Calu3 (cell line): ENCODE measurements around the gene CYP46A1. TPM values are rescaled to one million over a fixed set of nuclear protein-coding genes. Genes with fewer than 3 reads are reported as not detected.

Experiments
- BruUV-seq: library from RNA; stranded (reverse); fragments of 400-500 nt; replicated peaks from 2 replicates; lab custom pipeline; 2021; lab: Mats Ljungman, UMichigan
- CTCF ChIA-PET: fragments of 300-600 bp; sonication (Branson Sonifier 250); formaldehyde crosslinking; loops from one replicate; lab custom pipeline; 2022; ENCODE audit warnings: antibody characterized with exemption; lab: Charles Lee
- DNase-seq: peaks from one replicate; pipeline ENCODE4 v3.0.0; 2022
- H3K27ac Mint-ChIP-seq: one replicate; pipeline ENCODE4 v1.8.0; 2022; ENCODE audit warnings: mixed read lengths; ENCODE audit not compliant: unreplicated experiment
- H3K27me3 Mint-ChIP-seq: one replicate; pipeline ENCODE4 v1.8.0; 2022; ENCODE audit warnings: mixed read lengths; ENCODE audit not compliant: unreplicated experiment
- H3K36me3 Mint-ChIP-seq: one replicate; pipeline ENCODE4 v1.8.0; 2022; ENCODE audit warnings: mild to moderate bottlenecking, moderate library complexity, mixed read lengths; ENCODE audit not compliant: insufficient read depth, unreplicated experiment
- H3K4me1 Mint-ChIP-seq: one replicate; pipeline ENCODE4 v1.8.0; 2022; ENCODE audit warnings: mild to moderate bottlenecking, low read depth, mixed read lengths; ENCODE audit not compliant: unreplicated experiment
- H3K4me3 Mint-ChIP-seq: one replicate; pipeline ENCODE4 v1.8.0; 2022; ENCODE audit warnings: mild to moderate bottlenecking, low read depth, moderate library complexity, mixed read lengths; ENCODE audit not compliant: unreplicated experiment
- H3K9me3 Mint-ChIP-seq: one replicate; pipeline ENCODE4 v1.8.0; 2022; ENCODE audit warnings: low read depth, mixed read lengths; ENCODE audit not compliant: unreplicated experiment
- intact Hi-C: fragments of 100-400 bp; cut with micrococcal nuclease; formaldehyde crosslinking; loops from one replicate; pipeline ENCODE4 v1.10.0; 2022; ENCODE audit not compliant: unreplicated experiment
- total RNA-seq: library from RNA; stranded (reverse); gene quantifications from 2 replicates; pipeline ENCODE4 v1.2.3, GENCODE V29; 2022
- TF ChIP-seq, protein P1 (sequence below): fragments of 200-600 bp; IDR thresholded peaks from one replicate; pipeline ENCODE4 v1.8.0; 2022; ENCODE audit warnings: antibody characterized with exemption; ENCODE audit not compliant: unreplicated experiment

CYP46A1 gene
- total RNA-seq, 1 experiment from 2014 or later, result not detected

- H3K9me3 Mint-ChIP-seq, result no peaks in the 10 kb centered on the region
- peaks cover 48% of the 10 kb centered on the region for H3K27me3 Mint-ChIP-seq
- CTCF ChIA-PET, result interaction anchor here (0.6 to 0.9 kb wide), 4 partner anchors 45 to 160 kb away, joined by 3 to 4 read pairs (median 3); no protein-coding TSS in a partner anchor
- DNase-seq, result no peak
- H3K4me1 Mint-ChIP-seq, result peaks cover 6% of the 10 kb centered on the region
- no peak overlapping the region for H3K27ac Mint-ChIP-seq
- no TSS peak for BruUV-seq
- TF ChIP-seq, protein P1, sequence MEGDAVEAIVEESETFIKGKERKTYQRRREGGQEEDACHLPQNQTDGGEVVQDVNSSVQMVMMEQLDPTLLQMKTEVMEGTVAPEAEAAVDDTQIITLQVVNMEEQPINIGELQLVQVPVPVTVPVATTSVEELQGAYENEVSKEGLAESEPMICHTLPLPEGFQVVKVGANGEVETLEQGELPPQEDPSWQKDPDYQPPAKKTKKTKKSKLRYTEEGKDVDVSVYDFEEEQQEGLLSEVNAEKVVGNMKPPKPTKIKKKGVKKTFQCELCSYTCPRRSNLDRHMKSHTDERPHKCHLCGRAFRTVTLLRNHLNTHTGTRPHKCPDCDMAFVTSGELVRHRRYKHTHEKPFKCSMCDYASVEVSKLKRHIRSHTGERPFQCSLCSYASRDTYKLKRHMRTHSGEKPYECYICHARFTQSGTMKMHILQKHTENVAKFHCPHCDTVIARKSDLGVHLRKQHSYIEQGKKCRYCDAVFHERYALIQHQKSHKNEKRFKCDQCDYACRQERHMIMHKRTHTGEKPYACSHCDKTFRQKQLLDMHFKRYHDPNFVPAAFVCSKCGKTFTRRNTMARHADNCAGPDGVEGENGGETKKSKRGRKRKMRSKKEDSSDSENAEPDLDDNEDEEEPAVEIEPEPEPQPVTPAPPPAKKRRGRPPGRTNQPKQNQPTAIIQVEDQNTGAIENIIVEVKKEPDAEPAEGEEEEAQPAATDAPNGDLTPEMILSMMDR, result no peak
- peaks cover 14% of the 10 kb centered on the region for H3K36me3 Mint-ChIP-seq
- intact Hi-C loops, result no loop called here
- H3K4me3 Mint-ChIP-seq, result peak overlapping the region; percentile 76
Observed at GRCh38 chr14:99684410-99684934, 374 bp downstream of the CYP46A1 start.

DNA sequence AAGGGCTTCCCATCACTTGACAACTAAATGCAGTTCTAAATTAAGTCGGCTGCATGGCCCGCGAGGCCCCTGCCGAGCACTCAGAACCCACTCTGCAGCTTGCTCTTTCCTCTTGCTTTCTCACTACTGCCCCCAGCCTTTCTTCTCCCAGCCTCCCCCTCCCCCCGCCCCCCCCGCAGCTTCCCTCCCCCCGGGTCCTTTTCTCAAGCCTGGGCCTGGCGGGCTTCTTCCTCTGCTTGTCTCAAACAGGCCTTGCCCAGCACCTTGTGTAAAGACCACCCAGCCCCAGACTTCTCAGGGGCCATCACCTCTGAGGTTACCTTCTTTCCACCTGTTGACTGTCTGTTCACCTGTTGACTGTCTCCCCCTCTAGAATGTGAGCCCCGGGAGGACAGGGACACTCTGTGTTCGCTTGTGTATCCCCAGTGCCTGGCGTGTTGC lies 1.1 kb downstream of the CYP46A1 start:
- Mint-ChIP-seq H3K4me3 (peak overlapping the region; percentile 27), H3K27me3 (peaks cover 55% of the 10 kb centered on the region), H3K9me3 (no peaks in the 10 kb centered on the region), H3K4me1 (peaks cover 6% of the 10 kb centered on the region), H3K36me3 (peaks cover 14% of the 10 kb centered on the region), H3K27ac (no peak overlapping the region)
- CTCF ChIA-PET, result no interaction called here
- intact Hi-C loops, result no loop called here
- DNase-seq, result no peak
- TF ChIP-seq, protein P1, result no peak
- no TSS peak for BruUV-seq

DNA sequence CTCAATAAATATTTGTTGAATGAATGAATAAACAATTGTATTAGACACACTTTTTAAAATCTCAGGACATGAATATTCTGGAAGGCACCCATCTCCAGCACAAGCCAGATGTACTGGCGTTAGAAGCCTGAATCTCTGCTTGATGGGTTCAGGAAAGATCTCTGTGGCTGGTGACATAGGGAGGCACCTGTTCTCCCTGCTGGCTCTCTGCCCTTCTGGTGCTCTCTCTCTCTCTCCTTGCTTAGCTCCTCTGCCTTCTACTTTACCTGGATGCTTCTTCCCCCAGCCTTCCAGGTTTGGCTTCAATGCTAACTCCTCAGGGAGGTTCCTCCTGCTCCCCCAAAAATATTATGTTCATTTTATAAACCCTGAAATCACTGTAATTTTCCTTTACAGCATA lies 1.5 kb downstream of the CYP46A1 start:
- no peaks in the 10 kb centered on the region for H3K9me3 Mint-ChIP-seq
- peaks cover 6% of the 10 kb centered on the region for H3K4me1 Mint-ChIP-seq
- peaks cover 59% of the 10 kb centered on the region for H3K27me3 Mint-ChIP-seq
- CTCF ChIA-PET, result no interaction called here
- H3K4me3 Mint-ChIP-seq, result peak overlapping the region; percentile 27
- intact Hi-C loops, result no loop called here
- no TSS peak for BruUV-seq
- no peak for DNase-seq
- H3K36me3 Mint-ChIP-seq, result peaks cover 14% of the 10 kb centered on the region
- TF ChIP-seq, protein P1, result no peak
- H3K27ac Mint-ChIP-seq, result no peak overlapping the region

- intact Hi-C loops, result no loop called here
- Mint-ChIP-seq H3K9me3 (no peaks in the 10 kb centered on the region), H3K36me3 (peaks cover 14% of the 10 kb centered on the region), H3K27ac (no peak overlapping the region), H3K4me1 (peaks cover 6% of the 10 kb centered on the region), H3K4me3 (no peak overlapping the region), H3K27me3 (peaks cover 70% of the 10 kb centered on the region)
- no TSS peak for BruUV-seq
- no peak for DNase-seq
- TF ChIP-seq, protein P1, result no peak
- CTCF ChIA-PET, result no interaction called here
Observed at GRCh38 chr14:99686557-99687283, 2.6 kb downstream of the CYP46A1 start.
